HEK293 (cell line): ENCODE results near the gene HHIPL1.

Experiments
- CTCF ChIP-seq: fragments of 450-650 bp; formaldehyde crosslinking; IDR thresholded peaks from 2 replicates; pipeline ENCODE4 v1.5.1; 2016; ENCODE audit warnings: missing biosample characterization, missing genetic modification characterization
- REST ChIP-seq: fragments of 450-650 bp; formaldehyde crosslinking; IDR thresholded peaks from 2 replicates; pipeline ENCODE4 v1.5.1; 2016; ENCODE audit warnings: missing biosample characterization, missing genetic modification characterization
- ZBTB1 ChIP-seq: fragments of 450-650 bp; formaldehyde crosslinking; IDR thresholded peaks from 2 replicates; pipeline ENCODE4 v1.5.1; 2016; ENCODE audit warnings: missing biosample characterization, missing genetic modification characterization
- ZFHX2 ChIP-seq: fragments of 450-650 bp; formaldehyde crosslinking; conservative IDR thresholded peaks from 2 replicates; pipeline ENCODE4 v1.5.1; 2016; ENCODE audit warnings: missing biosample characterization, missing genetic modification characterization

GRCh38 chr14:99656171-99656570 is 11.2 kb downstream of the HHIPL1 start:
- TF ChIP-seq CTCF (tag by site-specific recombination) (no peak), ZFHX2 (tag by site-specific recombination) (0 out of 2 replicates have a peak, but pooled peaks have one; percentile 5), ZBTB1 (tag by site-specific recombination) (no peak), REST (tag by site-specific recombination) (no peak)
